ENCODE results near the gene RIPPLY2. TPM values are rescaled to one million over a fixed set of nuclear protein-coding genes. Genes with fewer than 3 reads are reported as not detected.
A peak's percentile ranks its signal among the peaks of the same experiment; 100 is the strongest.

The RIPPLY2 gene
- total RNA-seq, 1 experiment from 2014 or later = not detected

DNA sequence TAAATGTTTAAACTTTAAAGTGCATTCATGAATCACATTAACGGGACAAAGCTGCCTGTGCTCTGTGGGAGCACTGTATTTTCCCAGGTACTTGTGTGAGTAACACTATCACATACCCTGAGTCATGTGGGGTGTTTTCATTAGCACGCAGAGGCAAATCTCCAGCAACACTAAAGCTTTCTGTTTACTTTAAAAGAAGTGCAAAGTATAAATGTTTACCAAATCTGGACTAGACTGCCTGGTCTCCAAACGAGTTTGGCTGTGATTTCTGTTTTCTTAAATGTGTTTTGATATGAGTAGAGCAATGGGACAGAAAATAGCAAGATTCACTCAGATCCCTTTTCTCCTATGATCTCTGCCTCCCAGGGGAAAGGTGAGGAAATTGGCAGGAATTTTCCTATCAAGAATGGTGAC is 28.8 kb upstream of the RIPPLY2 start:
- ChIA-PET POLR2A (interaction anchor here (1.0 to 1.6 kb wide), 3 partner anchors 16 to 43 kb away, joined by 3 to 6 read pairs (median 4); partner anchors contain the start of gene CYB5R4), CTCF (interaction anchor here (0.6 to 2.7 kb wide), 5 partner anchors 16 to 358 kb away, joined by 3 to 11 read pairs (median 3); no protein-coding TSS in a partner anchor)
- no TSS peak for BruUV-seq (replicated peaks)
- Mint-ChIP-seq H3K4me1 (ENCODE audit: insufficient read depth, unreplicated experiment) (peaks cover 10% of the 10 kb centered on the region), H3K9me3 (ENCODE audit: unreplicated experiment) (no peaks in the 10 kb centered on the region), H3K4me3 (ENCODE audit: unreplicated experiment) (no peak overlapping the region), H3K27me3 (ENCODE audit: insufficient read depth, unreplicated experiment) (no peaks in the 10 kb centered on the region), H3K27ac (ENCODE audit: low read depth, unreplicated experiment) (peak overlapping the region; percentile 51), H3K36me3 (ENCODE audit: insufficient read depth, unreplicated experiment) (no peaks in the 10 kb centered on the region)
- peak; percentile 73 for DNase-seq (ENCODE audit: unreplicated experiment)
- intact Hi-C loops (cut with micrococcal nuclease) = no loop called here
- no peak for TF ChIP-seq CTCF (IDR thresholded peaks at IDR 0.05; ENCODE audit: unreplicated experiment)

GRCh38 chr6:83824831-83825230 is 28.3 kb upstream of the RIPPLY2 start:
- Mint-ChIP-seq H3K27ac (ENCODE audit: low read depth, unreplicated experiment) (peak overlapping the region; percentile 51), H3K36me3 (ENCODE audit: insufficient read depth, unreplicated experiment) (no peaks in the 10 kb centered on the region), H3K4me3 (ENCODE audit: unreplicated experiment) (no peak overlapping the region), H3K4me1 (ENCODE audit: insufficient read depth, unreplicated experiment) (peaks cover 10% of the 10 kb centered on the region), H3K27me3 (ENCODE audit: insufficient read depth, unreplicated experiment) (no peaks in the 10 kb centered on the region), H3K9me3 (ENCODE audit: unreplicated experiment) (no peaks in the 10 kb centered on the region)
- DNase-seq (ENCODE audit: unreplicated experiment) = no peak
- no TSS peak for BruUV-seq (replicated peaks)
- POLR2A ChIA-PET = interaction anchor here (1.0 to 1.6 kb wide), 3 partner anchors 15 to 43 kb away, joined by 3 to 6 read pairs (median 4); partner anchors contain the start of gene CYB5R4
- intact Hi-C loops (cut with micrococcal nuclease) = no loop called here
- TF ChIP-seq CTCF (IDR thresholded peaks at IDR 0.05; ENCODE audit: unreplicated experiment) = no peak
- CTCF ChIA-PET = interaction anchor here (0.6 to 2.7 kb wide), 4 partner anchors 15 to 209 kb away, joined by 3 to 11 read pairs (median 3); no protein-coding TSS in a partner anchor

GRCh38 chr6:83827050-83827449 is 26.1 kb upstream of the RIPPLY2 start:
- no TSS peak for BruUV-seq (replicated peaks)
- intact Hi-C loops (cut with micrococcal nuclease) = no loop called here
- Mint-ChIP-seq H3K27ac (ENCODE audit: low read depth, unreplicated experiment) (no peak overlapping the region), H3K9me3 (ENCODE audit: unreplicated experiment) (peaks cover 8% of the 10 kb centered on the region), H3K36me3 (ENCODE audit: insufficient read depth, unreplicated experiment) (no peaks in the 10 kb centered on the region), H3K4me1 (ENCODE audit: insufficient read depth, unreplicated experiment) (peaks cover 10% of the 10 kb centered on the region), H3K27me3 (ENCODE audit: insufficient read depth, unreplicated experiment) (peaks cover 11% of the 10 kb centered on the region), H3K4me3 (ENCODE audit: unreplicated experiment) (no peak overlapping the region)
- TF ChIP-seq CTCF (IDR thresholded peaks at IDR 0.05; ENCODE audit: unreplicated experiment) = no peak
- CTCF ChIA-PET = interaction anchor here (0.8 to 1.2 kb wide), 4 partner anchors 10 to 401 kb away, joined by 3 to 4 read pairs (median 3); partner anchors contain the start of gene CEP162
- peak; percentile 24 for DNase-seq (ENCODE audit: unreplicated experiment)
- POLR2A ChIA-PET = interaction anchor here (0.7 to 0.9 kb wide), 2 partner anchors 22 to 32 kb away, joined by 3 read pairs; partner anchors contain the start of gene CYB5R4

GRCh38 chr6:83838727-83839126 is 14.4 kb upstream of the RIPPLY2 start:
- ChIA-PET POLR2A (no interaction called here), CTCF (interaction anchor here (0.6 to 1.3 kb wide), 3 partner anchors 11 to 1288 kb away, joined by 3 read pairs; no protein-coding TSS in a partner anchor)
- H3K27me3 Mint-ChIP-seq (ENCODE audit: insufficient read depth, unreplicated experiment) = no peaks in the 10 kb centered on the region
- no peaks in the 10 kb centered on the region for H3K9me3 Mint-ChIP-seq (ENCODE audit: unreplicated experiment)
- intact Hi-C loops (cut with micrococcal nuclease) = no loop called here
- no peaks in the 10 kb centered on the region for H3K36me3 Mint-ChIP-seq (ENCODE audit: insufficient read depth, unreplicated experiment)
- no peak for TF ChIP-seq CTCF (IDR thresholded peaks at IDR 0.05; ENCODE audit: unreplicated experiment)
- H3K4me3 Mint-ChIP-seq (ENCODE audit: unreplicated experiment) = no peak overlapping the region
- DNase-seq (ENCODE audit: unreplicated experiment) = peak; percentile 48
- no TSS peak for BruUV-seq (replicated peaks)
- H3K4me1 Mint-ChIP-seq (ENCODE audit: insufficient read depth, unreplicated experiment) = no peaks in the 10 kb centered on the region
- H3K27ac Mint-ChIP-seq (ENCODE audit: low read depth, unreplicated experiment) = no peak overlapping the region

Data from MCF 10A (cell line).